HG03571 (cell line): ENCODE measurements around the gene CMTM6.

Experiments used
- ATAC-seq: cut with Tn5 transposase; IDR thresholded peaks from one replicate; pipeline ENCODE4 v1.9.1; 2021; ENCODE audit not compliant: unreplicated experiment

Gene CMTM6

DNA sequence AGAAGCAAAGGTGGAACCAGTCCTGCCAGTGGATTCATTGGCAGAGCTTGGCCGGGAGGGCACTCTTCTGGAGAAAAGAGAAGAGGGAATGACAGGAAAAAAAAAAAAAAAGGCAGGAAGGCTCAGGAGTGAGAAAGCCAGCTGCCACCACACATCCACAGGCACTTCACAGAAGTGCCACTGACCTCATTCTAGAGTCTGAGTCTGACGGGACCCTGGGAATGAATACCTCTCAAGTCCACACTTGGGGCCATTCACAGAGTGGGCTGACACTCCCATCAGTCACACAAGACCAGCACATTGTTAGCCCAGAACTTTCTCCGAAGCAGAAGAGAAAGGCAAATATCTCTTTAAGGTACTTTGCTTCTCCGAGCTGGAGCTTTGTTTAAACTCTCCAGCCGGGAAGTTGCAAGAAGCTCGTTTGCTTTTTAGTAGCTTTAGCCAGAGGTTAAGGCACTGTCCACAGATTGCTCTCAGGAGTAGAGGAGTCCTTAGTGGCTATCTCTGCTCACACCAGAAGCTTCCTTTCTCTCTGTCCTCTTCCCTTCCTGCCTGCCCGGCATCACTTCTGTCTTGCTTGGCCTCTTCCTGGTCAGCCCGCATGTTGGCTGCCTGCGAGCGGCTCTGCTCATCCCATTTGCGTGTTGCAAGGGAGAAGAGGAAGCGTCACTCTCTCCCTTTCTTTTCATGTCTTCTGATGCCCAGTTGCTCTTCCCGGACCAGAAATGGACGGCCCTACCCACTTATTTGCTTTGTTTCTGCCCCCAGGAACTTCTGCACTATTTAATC lies 53.8 kb downstream of the CMTM6 start:
- no peak for ATAC-seq

DNA sequence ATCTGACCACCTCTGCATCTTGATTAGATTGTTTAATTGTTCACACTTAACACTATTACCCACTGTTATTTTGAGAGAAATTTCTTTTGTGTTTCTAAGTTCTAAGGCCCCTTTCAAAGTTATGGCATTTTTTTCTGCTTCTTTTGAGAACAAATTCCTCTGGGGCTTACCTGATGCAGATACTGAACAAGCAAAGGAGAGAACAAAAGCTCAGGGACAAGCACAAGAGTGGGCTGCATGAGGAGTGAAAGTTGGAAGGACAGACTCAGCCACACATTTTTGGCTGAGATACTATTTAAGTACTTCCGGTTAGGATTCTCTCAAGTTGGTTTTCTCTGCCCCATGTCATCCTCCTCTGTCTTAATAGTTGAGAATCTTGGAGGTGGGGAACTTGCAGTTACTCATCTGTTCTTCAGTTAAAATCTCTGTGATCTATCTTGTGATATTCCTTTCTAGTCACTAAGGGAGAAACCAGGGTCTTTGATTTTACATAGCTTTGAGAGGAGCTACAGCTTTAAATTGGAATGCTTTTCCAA lies 54.7 kb downstream of the CMTM6 start:
- no peak for ATAC-seq

- no peak for ATAC-seq
Observed at GRCh38 chr3:32443478-32443877, 59.2 kb downstream of the CMTM6 start.

GRCh38 chr3:32442766-32443165 lies 59.9 kb downstream of the CMTM6 start:
- no peak for ATAC-seq

GRCh38 chr3:32440611-32441350 lies 61.9 kb downstream of the CMTM6 start:
- no peak for ATAC-seq

- peak; percentile 10 for ATAC-seq
Observed at GRCh38 chr3:32439421-32439820, 63.2 kb downstream of the CMTM6 start.

DNA sequence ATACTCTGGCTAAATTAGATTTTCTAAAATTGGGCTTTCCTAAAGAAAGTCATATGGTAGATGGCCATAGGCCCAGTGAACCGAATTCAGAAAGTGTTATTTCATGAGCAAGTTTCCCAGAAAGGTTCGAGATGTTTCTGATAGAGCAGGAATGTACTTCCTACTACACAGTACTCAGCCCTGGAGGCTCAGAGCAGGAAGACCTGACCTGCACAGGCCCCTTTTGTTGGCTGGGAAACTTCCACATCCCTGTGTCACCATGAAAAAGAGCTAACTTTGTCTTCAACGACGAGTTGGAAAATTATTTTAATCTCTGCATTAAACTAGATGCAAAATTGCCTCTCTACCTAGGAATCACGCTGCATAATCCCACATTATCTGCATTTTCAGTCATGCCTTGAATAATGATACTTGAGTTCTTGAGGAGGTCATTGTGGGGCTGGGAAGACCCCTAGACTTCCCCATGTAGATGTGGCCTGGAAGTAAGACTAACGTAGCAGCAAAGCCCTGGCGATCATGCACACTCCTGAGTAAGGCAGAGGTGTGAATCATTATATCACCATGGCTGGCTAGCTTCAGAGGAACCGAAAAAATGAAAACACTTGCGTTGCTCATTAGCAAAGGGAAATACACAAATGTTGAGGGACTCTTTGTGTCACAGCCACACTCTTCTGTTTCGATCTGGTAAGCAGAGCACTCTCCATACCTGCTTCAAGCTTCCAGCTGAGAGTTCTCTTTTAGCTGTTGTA lies 63.9 kb downstream of the CMTM6 start:
- ATAC-seq, result peak; percentile 93

GRCh38 chr3:32437896-32438295 lies 64.8 kb downstream of the CMTM6 start:
- ATAC-seq, result no peak

GRCh38 chr3:32436816-32437189 lies 65.8 kb downstream of the CMTM6 start:
- peak; percentile 41 for ATAC-seq

DNA sequence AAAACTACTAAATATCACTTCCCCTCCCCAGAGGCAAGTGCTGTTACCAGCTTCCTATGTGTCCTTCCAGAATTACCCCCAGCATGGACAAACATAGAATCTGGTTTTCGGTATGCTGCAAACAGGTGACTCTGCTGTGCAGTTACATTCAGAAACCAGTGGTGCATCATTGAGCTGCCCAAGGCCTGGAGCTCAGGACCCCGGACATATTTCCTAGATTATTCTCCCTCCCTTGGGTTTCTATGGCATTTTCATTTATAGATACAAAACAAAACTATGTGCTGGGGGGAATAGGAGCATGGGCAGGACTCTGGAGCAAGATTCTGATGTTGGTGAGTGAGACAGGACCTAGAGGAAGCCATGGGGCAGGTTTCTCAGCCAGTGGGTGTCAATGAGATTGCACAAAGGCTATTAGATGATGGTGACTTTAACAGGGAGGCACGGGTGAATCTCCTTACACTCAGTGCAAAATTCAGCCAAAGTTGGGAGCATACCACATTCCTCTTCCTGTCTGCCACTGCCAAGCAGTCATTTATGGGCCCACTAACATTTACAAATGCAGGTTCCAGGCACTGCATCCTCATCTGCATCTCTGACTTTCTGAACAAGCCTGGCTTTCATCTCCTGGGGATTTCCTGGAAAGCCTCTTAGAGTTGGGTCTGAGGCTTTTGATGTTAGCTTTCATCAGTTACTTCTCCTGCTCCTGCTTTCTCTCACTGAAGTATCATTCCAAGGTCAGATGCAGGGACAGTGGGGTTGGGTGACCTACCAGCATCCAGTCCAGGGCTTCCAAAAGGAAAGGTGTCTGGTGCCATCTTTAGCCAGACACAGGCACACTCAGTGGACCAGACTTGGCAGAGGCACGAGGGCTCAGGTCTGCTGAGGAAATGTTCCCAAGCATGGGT lies 66.5 kb downstream of the CMTM6 start:
- peak; percentile 1 for ATAC-seq

DNA sequence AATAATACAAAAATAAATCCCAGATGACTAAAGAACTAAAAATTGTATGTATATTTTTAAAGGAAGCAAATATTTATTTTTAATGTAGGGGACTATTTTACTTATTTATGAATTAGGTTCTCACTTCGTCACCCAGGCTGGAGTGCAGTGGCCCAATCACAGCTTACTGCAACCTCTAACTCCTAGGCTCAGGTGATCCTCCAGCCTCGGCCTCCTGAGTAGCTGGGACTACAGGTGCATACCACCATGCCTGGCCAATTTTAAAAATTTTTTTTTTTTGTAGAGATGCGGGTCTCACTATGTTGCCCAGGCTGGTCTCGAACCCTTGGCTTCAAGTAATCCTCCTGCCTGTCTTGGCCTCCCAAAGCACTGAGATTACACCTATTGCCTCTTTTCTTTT lies 68.4 kb downstream of the CMTM6 start:
- no peak for ATAC-seq

GRCh38 chr3:32432711-32433530 lies 69.7 kb downstream of the CMTM6 start:
- no peak for ATAC-seq

DNA sequence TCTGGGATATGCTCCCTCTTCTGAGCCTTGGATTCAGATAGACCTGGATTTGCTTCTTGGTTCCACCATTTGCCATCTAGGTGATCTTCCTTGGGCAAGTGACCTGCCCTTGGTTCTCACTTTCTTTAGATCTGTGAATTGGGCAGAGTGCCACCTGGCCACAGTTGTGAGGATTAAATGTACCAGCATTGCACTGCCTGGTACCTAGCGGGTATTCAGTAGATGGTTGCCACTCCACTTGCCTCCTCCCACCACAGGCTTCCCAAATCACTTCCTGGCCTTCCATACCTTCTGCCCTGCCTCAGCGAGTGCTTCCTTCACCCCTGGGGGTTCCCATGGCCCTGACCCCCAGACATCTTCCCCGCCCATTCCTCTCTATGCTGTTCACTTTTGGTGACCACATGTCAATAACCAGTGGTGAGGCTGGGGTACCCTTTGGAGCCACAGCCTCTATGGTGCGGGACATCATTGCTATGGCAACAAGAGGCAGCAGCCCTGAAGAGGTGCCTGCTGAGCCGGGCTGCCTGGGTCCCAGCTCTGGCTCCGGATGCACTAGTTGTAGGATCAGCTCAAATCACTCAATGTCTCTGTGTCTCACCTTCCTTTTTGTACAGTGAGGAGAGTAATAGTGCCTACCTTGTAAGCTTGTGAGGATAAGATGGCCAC lies 70.5 kb downstream of the CMTM6 start:
- ATAC-seq, result no peak

DNA sequence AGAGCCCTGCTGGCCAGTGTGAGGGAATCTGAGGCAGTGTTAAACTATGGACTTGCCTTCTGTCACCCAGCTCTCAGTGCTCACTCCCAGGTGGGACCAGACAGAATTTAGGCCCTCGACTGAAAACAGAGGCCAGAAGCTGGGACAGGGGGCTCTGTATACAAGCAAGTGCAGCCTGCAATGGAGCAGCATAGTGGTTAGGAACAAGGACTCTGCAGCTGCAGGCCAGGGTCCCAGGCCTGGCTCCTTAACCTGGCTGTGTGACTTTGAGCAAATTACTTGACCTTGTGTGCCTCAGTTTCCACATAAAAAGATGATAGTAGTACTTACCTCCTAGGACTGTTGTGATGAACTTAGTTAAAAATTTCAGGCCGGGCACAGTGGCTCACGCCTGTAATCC lies 71.2 kb downstream of the CMTM6 start:
- no peak for ATAC-seq
